ENCODE measurements around the gene LRIG1.

LRIG1 gene, protein sequence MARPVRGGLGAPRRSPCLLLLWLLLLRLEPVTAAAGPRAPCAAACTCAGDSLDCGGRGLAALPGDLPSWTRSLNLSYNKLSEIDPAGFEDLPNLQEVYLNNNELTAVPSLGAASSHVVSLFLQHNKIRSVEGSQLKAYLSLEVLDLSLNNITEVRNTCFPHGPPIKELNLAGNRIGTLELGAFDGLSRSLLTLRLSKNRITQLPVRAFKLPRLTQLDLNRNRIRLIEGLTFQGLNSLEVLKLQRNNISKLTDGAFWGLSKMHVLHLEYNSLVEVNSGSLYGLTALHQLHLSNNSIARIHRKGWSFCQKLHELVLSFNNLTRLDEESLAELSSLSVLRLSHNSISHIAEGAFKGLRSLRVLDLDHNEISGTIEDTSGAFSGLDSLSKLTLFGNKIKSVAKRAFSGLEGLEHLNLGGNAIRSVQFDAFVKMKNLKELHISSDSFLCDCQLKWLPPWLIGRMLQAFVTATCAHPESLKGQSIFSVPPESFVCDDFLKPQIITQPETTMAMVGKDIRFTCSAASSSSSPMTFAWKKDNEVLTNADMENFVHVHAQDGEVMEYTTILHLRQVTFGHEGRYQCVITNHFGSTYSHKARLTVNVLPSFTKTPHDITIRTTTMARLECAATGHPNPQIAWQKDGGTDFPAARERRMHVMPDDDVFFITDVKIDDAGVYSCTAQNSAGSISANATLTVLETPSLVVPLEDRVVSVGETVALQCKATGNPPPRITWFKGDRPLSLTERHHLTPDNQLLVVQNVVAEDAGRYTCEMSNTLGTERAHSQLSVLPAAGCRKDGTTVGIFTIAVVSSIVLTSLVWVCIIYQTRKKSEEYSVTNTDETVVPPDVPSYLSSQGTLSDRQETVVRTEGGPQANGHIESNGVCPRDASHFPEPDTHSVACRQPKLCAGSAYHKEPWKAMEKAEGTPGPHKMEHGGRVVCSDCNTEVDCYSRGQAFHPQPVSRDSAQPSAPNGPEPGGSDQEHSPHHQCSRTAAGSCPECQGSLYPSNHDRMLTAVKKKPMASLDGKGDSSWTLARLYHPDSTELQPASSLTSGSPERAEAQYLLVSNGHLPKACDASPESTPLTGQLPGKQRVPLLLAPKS

DNA sequence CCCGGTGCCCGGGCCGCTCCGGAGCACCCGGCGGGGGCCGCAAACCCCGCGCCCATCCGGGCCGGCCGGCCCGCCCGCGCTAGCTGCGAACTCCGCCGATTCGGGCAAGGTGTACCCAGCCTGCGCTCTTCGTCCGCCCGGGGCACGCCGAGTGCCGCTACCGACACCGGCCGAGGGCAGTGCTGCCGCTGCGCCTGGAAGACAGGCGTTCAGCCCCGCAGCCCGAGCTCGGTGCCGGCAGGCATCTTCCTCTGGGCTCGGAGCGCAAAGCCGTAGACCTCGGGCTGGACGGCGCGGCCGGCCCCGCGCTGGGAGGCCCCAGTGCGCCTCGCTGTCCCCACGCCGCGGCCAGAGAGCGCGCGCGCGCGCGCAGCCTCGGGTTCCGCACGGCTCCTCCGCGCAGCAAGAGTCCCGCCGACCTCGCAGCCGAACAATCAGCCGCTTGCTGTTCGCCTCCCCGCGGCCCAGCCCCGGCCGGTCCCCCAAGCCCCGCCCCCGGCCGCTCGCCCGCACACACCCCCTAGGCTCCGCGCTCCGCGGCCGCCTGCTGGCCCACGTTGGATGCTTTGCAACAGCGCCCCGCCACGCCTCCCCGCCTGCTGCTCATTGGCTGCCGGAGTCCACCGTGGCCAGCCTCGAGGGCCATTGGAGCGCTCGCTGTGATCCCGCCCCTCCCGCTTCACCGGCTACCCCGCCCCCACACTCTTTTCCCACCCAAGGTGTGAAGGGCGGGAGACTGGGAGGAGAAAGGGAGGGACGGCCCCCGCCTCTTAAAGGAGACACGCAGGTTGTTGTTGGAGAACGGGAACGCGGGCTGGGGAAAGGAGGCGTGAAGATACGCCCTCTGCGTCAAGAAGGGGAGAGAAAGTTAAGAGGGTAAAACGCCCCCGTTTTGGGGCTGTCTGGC is at the start of gene LRIG1:
TSS of gene LRIG1 (minus strand) at position 447 of the 907 bp plus-strand sequence. CDS start 615 bp downstream, outside the sequence.
- DNase-seq = peak; percentile 90

DNA sequence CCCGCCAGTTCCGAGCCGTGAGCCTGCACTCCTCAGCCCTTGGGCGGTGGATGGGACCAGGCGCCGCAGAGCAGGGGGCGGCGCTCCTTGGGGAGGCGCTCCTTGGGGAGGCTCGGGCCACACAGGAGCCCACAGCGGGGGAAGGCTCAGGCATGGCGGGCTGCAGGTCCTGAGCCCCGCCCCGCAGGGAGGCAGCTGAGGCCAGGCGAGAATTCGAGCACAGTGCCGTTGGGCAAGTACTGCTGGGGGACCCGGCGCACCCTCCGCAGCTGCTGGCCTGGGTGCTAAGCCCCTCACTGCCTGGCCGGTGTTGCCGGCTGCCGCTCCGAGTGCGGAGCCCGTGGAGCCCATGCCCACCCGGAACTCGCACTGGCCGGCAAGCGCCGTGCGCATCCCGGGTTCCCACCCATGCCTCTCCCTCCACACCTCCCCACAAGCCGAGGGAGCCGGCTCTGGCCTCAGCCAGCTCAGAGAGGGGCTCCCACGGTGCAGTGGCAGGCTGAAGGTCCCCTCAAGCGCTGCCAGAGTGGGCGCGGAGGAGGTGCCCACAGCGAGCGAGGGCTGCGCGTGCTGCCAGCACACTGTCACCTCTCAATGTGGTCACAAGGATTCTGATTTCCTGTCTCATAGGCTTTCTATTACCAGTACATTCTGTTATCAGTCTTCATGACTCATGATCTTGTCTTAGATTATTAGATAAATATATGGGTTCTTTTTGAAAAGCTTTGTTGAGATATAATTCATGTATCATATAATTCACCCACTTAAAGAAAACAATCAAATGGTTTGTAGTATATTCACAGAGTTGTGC is 44.0 kb upstream of the LRIG1 start:
- no peak for DNase-seq

DNA sequence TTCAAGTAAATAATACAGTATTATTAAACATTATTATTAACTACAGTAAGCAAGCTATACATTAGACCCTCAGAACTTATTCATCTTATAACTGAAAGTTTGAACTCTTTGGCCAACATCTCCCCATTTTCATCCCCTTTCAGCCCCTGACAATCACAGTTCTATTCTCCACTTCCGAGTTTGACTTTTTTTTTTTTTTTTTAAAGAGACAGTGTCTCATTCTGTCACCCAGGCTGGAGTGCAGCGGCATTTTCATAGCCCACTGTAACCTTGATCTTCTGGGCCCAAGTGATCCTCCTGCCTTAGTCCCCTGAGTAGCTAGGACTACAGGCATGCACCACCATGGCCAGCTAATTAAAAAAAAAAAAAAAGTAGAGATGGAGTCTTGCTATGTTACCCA is 41.3 kb upstream of the LRIG1 start:
- DNase-seq = no peak

DNA sequence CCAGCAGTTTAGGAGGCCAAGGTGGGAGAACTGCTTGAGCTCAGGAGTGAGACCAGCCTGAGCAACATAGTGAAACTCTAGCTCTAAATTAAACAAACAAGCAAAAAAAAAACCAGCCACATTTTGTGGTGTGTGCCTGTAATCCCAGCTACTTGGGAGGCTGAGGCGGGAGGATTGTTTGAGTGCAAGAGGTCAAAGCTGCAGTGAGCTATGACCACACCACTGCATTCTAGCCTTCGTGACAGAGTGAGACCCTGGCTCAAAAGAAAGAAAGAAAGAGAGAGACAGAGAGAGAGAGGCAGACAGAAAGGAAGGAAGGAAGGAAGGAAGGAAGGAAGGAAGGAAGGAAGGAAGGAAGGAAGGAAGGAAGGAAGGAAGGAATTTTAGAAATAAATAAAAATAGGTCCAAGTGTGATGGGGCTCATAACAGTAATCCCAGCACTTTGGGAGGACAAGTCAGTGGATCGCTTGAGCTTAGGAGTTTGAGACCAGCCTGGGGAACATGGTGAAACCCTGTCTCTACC is 38.7 kb upstream of the LRIG1 start:
- DNase-seq = no peak

DNA sequence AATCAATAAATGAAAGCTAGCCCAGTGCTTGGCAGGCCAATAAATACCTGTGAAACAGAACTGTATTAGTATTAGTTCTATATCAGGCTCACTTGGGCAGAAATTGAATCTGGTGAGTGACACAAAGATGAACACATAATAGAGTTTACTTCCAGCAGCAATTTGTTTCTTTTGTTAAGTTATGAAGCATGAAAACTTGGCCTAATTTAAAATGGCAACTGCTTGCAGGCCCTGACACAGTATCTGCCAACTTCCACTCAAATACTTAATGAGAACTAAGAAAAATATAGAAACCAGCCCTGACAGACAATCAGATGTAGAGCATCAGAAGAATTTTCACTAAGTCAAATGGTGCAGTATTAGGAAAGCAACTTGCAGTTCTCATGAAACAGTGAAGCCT is 37.6 kb upstream of the LRIG1 start:
- no peak for DNase-seq

DNA sequence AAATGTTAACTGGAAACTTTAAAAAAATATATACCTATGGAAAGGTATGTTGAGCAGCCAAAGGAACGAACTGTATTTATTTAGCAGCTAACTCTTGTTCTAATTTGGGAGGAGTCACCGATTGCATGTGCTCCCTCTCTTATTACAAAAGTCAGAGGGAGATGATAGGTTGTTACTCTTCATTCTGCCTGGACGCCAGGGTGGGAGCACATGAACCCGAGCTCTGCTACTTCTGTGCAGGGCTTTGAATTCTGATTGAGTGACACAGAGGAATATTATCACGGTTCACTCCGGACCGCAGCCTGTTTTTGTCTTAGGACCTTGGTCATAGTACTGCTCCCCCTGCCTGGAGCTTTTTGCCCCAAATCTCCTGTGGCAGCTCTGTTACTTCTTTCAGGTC is 36.9 kb upstream of the LRIG1 start:
- no peak for DNase-seq

DNA sequence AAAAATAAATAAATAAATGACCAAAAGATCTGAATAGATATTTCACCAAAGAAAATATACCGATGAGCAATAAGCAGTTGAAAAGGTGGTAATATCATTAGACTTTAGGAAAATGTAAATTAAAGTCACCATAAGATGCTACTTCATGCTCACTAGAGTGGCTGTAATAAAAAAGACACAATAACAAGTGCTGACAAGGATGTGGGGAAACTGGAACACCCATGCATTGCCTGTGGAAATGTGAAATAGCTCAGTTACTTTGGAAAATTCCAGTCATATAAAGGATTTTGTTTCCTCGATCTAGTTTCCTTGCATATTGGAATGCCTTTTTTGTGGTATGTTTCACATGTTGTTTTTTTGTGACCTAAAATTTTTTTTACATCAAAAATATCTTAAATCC is 36.0 kb upstream of the LRIG1 start:
- no peak for DNase-seq

DNA sequence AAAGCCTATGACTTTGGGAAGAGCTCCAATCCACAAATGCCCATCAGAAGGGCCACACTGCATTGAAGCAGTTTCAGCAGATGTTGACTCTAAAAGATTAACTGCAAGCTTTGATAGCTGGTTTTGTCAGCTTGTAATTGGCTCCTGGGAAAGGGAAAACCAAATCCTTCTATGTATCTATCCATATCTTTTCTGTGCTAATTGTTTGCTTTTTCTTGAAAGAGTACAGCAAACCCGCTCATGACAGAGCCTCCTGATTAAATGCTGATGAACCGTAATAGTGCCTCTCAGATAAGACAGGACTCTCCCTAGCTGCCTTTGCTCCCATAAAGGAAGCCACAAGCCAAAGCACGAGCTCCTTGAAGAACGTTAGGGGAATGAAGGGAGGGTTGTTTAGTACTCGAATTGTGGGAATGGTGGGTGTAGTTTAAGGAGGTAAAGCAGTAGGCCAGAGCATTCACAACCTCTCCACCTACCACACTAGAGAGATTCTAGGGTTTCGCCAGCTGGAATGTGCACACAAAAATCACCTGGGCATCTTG is 33.6 kb upstream of the LRIG1 start:
- no peak for DNase-seq

DNA sequence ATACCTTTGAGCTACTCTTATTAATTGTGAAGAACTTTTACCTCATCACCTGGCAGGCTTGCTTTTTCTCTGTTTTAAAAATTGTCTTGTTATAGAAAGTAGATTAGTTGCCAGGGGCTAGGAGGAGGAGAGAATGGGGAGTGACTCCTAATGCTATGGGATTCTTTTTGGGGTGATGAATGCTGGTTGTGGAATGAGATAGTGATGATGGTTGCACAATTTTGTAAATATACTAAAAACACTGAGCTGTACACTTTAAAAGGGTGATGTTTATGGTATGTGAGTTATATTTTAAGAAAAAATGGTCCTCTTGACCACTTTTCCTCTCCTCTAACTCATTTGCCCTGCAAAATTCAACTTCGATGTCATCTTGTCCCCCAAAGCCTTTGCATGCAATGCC is 31.8 kb upstream of the LRIG1 start:
- no peak for DNase-seq

DNA sequence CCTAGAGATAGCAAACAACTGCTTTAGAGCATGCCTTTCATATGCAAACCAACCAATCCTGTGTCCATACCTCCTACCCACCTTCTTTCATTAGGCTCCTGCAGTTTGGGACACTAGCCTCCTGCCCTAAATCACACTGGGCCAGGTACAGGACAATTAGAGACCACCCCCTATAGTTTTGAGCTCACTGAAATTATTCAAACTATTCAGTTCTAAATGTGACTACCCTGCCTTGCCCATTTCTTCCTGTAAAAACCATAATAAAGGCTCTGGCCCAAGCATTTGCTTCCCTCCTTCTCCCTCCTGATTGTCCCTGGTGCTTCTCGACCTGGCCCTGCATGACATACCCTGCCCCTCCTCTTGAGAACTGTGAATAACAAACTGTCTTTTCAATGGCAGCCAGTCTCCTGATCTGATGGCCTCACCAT is 31.4 kb upstream of the LRIG1 start:
- no peak for DNase-seq

DNA sequence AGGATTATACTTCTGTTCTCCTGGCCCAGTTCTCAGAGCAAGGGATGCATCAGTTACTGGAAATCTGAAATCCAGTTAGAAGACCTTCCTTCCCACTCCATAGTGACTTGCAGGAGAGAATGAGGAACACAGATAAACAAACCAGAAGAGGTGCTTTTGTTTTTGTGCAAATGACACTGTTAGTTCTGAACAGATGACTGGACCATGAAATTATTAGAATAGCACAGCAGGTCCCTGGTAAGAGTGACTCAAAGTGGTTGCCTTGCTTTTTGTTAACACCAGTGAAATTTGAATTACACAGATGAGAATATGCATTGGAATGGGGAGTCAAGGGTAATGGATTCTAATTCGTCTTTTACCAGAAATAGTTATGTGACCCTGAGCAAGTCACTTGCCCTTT is 30.4 kb upstream of the LRIG1 start:
- no peak for DNase-seq

DNA sequence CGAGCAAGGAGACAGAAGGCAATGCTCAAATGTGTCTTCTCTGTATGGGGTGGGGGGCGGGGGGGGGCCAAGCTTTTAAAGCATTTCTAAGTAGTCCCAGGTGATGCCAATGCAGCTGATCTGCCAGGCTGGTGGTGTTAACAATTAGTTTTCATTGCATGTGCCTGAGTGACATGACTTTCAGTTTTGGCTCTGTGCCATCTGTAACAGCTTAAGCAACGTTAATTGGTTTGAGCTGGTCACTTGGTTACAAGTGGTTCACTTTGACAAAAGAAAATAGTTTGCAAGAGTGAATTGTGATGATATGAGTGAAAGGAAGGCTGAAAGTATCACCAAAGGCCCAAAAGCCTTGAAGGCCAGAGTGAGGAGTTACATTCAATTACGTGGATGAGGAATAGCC is 26.4 kb upstream of the LRIG1 start:
- no peak for DNase-seq

DNA sequence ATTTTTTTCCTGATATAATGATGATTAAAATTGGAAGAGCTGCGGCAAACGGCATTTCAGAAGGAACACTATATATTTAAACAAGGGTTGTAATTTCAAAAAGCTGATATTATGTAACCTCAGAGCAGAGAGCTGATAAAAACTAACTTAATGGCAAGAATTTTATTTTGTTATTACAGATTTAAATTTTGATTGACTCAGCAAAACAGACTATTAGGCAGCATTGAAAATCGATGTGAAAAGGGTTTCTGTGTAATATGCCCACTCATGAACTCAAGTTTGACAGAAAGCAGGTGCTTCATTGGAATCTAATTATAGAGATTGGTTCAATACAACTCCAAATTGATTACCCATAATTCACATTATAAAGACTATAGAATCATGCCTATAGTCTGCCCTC is 24.9 kb upstream of the LRIG1 start:
- no peak for DNase-seq

DNA sequence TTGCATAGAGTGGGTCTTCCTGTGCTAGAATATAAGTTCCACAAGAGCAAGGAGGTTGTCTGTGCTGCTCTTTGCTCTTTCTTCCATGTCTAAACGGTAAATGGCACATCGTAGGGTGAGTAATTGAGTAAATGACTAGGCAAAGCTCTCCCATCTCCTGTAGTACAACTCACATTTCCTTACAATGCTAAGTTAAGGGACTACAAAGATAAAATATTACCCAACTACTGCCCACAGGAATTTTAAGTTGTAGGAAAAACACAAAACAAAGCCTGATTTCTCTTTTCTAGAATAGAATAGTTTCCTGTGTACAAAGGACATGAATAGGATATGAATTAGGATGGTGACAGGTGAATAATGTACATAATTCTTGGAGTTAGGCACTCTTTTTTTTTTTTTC is 19.9 kb upstream of the LRIG1 start:
- DNase-seq = no peak

DNA sequence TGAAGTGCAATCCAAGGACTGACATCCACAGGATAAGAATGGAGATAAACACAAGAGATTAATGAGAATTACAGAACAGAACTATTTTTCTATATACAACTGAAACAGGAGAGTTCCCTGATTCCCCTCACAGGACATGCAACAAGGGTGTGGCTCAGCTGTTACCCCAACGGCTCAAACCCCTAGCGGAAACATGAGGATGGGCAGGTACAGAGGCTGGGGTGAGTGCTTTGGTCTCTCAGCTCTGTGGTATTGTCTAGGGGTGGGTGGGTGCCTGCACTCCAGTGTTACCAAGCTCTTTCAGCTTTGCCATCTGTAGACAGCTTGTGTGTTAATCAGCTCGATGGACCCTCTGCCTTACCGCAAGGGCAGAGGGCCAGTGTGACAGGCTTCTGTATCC is 17.8 kb upstream of the LRIG1 start:
- no peak for DNase-seq

DNA sequence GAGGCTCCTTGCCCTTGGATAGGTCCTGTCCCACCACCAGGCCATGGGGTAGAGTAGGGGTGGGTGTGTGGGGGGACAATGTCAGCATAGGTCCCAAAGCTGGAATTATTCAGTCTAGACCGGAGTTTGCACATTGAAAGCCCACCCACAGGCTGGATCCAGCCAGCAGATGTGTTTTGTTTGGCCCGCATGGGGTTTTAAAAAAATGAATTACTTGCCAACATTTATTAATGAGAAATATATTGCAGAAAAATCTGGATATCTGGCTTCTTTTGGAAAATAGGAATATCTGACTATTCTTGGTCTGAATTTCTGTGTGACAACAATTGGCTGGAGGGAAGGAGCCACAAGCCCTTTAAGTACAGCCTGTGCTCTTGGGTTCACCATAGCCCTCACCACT is 17.3 kb upstream of the LRIG1 start:
- no peak for DNase-seq

DNA sequence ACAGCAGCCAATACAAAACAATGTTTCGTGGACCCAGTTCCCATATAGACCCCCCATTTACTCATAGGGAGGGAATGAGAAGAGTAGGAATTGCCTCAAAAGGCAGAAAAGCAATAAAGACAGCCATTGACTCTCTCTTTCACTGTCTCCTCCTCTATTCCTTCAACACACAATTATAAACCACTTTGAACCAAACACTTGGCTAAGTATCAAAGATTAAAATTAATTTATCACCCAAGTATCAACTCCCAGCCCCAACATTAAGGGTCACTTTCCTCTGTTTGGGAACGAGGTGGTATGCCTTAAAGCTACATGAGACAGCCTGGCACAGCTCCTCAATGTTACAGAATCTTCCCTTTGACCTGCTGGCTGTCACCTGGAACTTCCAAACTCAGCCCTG is 16.4 kb upstream of the LRIG1 start:
- no peak for DNase-seq

DNA sequence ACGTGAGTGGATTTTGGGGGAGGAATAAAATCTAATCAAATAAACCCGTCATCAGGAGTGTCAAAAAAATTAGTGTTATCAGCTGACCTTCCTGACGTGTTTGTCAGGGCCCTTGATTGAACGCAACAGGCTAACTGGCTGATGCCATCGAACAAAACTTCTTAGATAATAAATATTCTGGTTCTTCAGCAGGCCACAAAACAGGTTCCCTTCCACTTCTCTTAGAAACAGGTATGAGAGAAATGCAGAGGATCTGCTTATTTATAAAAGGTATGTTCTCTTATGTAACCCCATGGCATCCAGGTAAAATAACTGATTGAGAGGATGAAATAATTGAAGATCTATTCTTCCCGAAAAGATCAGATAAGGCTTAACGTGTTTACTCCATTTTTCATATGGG is 7.6 kb upstream of the LRIG1 start:
- DNase-seq = no peak

DNA sequence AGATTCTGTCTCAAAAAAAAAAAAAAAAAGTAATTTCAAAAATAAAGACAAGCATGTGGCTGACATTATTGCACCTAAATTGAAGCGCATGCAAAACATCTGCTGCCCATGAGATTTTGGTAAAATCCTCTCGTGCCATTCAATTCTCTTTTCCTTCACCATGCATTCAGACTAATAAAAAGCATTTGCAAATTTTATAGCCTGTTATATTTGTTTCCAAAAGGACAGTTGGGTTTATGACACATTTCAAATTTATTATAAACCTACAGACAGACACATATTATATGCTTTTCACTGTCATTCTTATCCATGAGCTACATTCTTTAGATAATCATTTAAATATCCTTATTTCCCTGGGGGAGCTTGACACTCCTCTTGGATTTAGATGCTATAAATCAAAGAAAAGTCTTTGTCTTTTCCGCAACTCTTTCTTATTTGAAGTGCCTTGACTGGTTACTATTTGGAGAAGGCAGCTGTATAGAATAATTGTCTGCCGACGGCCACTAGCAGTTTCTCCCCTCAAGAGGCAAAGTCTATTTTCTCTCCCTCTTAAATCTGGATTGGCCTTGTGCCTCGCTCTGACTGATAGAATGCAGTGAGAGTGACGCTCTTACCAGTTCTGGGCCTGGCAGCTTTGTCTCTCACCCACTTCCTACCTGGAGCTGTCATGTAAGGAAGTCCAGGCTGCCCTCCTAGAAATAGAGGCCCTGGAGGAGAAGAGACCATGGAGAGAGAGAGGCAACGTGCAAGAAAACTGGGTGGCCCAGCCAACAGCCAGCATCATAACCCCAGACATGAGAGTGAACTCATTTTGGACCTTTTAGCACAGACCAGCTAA is 6.8 kb upstream of the LRIG1 start:
- DNase-seq = no peak

DNA sequence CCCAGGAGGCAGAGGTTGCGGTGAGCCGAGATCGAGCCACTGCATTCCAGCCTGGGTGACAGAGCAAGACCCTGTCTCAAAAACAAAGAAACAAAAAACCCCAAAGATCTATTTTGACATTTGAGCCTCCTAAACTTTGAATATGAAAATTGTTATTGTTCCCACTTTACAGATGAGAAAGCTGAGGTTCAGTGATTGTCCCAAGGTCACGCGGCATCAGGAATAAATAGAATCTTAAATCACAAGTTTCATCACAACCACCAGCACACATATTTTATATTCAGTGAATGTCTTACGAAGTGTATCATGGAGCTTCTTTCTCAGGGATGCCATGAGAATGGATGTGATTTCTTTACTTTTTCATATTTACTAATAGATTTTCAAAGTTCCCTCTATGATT is 5.3 kb upstream of the LRIG1 start:
- DNase-seq = no peak

Data from SHP77 treated with DMSO at 0.1 percent for 48 hours (cell line).